ENCODE data around the gene NFIB.

NFIB gene

DNA sequence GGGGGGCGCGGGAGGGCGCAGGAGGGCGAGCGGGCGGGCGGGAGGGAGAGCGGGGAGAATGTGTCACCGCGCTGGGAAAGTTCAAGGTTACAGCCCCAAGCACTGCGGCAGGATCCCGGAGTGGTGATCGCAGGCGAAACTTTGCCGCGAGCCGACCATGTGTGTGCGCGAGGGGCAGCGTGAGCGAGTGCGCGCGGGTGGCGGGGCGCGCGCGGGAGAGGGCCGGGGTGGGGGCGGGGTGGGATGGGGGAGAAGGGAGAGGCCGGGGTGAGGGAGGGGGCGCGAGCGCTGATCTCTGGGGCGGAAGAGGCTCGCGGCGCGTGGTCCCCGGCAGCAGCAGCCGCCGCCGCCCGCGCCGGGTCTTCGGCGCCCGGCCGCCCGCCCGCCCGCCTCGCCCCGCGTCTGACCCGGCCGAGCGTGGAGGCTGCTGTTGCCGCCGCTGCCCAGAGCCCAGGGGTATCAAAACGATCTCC, at the start of gene NFIB:
NFIB (minus strand) TSS at position 191 of the 473 bp plus-strand sequence. CDS start 630 bp downstream, outside the sequence.
- no peak for DNase-seq

- no peak for DNase-seq
These were observed 48.2 kb upstream of the NFIB start for GRCh38 chr9:14362175-14362574.

GRCh38 chr9:14361074-14361473, 47.1 kb upstream of the NFIB start:
- DNase-seq = no peak

DNA sequence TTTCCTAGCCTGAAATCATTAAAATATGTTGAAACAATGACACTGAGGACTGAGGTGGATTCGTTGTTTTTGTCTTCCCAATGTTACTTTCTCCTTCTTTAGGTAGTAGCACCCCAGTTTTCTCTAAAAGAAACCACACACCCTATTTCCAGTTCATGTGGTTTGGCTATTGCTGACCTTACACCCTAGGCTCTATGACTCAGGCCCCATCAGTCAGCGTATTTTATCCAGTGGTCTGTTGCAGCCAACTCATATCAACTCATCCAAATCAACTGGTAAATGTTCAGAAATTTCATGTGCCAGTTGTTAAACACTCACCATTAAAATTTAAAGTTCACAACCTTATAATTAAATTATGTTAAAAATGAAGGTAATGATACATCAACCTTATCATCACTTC, 44.6 kb upstream of the NFIB start:
- no peak for DNase-seq

DNA sequence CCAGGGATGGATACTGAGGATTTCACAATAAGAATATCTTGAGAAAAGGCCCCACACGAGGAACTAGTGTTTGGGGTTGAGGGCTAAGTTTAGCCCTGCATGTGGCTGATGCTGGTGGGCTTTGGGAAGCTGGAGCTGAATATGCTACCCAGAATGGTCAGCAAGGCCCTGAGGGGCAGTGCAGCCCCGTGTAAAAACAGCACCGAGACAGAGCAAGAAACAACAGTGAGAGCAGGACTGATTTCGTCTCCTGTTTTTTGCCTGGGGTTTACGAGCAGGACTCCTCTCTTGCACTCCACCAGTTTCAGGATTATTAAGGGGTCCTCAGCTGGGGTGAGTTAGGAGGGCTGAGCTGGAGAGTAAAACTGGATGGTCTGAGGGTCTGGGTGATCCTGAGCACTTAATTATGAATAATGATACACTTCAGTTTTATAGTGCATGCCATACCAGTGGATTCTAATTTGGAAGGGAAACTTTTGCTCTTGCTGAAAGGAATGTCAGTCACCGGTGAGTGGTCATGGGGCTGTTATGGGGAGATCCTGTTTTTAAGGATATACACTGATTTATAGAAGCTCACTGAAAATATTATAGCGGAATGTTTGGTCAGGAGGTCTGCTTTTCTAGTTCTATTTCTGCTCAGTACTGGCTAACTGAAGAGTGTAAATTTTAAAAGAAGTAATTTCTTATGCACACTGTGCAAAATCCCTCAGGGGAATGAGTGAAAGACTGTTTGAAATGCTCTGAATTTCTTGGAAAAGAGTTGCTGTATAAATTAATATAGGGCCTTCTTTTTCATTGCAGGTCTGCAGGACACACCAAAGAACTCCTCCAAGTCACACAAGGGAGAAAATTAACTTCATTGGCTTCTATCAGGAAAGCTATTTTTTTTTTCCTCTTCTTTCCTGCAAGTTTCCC, 42.7 kb upstream of the NFIB start:
- DNase-seq = no peak

- DNase-seq = no peak
These were observed 40.3 kb upstream of the NFIB start for GRCh38 chr9:14354201-14354600.

DNA sequence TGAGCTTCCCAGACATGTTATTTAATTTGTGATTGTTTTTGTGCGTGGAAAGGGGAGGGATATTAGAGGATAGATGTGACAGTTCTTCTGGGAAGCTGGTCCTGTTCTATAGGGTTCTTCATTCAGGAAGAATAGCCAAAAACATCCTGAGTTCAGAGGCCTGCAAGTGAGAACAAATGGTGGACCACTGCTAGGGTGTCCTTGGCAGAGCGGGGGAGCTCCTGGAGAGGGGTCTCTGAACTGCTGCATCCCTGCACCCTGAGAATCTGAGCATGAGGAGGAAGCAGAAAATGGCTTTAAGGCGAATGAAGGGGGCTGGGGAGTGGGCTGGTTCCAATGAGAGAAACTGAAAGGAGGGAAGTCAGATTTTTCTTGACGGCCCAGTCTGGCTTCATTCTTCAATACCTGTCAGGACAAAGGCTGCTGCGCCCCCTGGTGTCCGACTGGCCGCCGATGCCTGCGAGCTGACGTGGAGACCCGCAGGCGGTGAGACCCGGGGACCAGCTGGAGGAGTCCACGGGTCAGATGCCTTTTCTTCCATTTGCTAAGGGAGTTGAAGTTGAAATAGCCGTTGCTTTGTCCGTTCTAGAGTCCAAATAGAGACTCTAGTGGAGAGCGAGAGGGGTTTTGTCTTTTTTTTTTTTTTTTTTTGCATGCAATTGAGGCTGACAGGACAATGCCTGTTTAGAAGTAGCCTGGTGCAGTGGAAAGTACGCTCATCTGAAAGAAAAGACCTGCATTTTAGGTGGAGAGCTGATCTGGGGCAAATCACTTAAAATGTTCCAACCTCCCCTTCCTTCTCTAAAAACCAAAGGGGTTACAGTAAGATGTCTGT, 39.5 kb upstream of the NFIB start:
- DNase-seq = peak; percentile 78

DNA sequence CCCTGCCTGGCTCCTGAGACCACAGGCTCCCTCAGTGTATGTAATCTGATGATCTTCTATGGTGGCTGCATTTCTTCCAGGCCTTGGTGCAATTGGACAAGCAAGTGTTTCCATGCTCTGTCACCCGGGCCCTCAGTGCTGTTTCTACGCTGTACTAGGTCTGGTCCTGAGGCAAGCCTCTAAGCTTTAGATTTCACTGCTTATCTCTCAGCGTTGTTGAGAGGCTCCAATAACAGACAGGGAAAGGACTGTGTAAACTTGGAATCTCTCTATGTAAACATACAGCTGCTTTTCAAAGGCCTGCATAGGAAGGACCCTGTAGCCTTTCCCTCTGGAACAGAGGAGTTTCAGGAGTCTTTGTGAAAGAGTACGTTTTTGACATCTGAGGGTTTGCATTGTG, 38.6 kb upstream of the NFIB start:
- no peak for DNase-seq

GRCh38 chr9:14351221-14351836, 37.4 kb upstream of the NFIB start:
- no peak for DNase-seq

DNA sequence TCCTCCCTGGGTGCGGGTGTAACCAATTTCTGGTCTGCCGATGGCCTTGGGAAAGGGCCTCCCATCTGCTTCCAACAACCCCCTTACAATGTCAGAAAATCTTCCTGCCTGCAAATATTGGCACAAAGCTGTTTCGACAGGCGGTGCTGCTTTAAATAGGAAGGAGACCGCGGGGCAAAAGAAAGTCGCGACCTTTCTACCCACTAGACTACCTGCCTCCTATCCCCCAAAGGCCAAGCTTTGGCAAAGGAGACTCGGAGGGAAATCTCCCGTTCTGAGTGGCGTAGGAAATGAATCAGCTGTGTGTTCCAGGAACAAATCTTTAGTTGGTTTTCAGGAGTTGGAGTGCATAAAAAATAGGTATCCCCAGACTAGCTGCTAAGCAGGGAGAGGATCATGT, 36.8 kb upstream of the NFIB start:
- DNase-seq = no peak

- no peak for DNase-seq
These were observed 36.4 kb upstream of the NFIB start for GRCh38 chr9:14350349-14350728.

GRCh38 chr9:14349447-14350348, 35.8 kb upstream of the NFIB start:
- DNase-seq = no peak

- no peak for DNase-seq
These were observed 35.2 kb upstream of the NFIB start for GRCh38 chr9:14349146-14349446.

DNA sequence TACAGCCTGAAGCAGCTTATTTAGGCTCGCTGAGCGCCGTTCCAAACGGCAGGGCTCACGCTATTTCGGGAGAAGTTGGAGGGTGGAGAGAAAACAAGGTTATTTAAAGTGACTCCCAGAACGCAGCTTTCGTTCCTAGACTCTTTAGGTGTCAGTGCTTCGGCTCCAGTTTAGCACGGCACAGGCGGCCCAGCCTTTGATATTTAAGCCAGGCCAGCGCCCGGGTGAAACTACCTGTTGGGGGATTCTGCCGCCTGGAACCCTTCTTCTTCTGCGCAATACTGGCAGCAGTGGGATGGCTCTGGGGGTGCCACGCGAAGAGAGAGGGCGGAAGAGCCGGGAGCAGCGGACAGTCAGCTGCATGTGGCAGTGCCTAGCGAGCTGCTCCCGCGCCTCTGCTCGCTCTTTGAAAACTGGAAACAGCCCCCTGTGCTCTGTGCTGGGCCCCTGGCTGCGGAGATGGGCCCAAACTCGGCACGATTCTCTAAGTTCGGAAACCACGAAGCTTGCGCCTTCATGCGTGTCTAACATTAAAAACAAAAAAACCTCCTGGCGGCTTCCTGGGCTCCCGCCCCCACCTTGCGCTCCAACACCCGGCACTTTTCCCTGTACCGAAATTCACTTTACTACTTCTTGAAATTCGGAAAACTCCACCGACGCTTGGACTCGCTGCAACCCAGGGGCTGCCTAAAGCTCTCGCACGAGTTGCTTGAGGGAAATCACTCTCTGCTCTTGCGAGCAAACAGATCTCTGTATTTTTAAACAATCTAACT, 34.6 kb upstream of the NFIB start:
- peak; percentile 15 for DNase-seq

DNA sequence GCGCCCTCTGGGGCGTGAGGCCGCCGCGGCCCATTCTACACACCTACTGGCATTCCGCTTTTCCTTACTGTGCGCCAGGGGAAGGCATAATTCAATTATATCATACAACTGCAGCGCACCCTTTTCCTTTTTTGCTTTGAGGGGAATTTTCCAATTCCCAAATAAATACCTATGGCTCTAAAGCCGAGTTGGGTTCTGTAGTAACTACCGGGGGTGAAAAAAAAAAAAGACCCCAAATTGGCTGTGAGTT, 34.1 kb upstream of the NFIB start:
- no peak for DNase-seq

- DNase-seq = peak; percentile 12
These were observed 33.6 kb upstream of the NFIB start for GRCh38 chr9:14347406-14348122.

- DNase-seq = no peak
These were observed 33.0 kb upstream of the NFIB start for GRCh38 chr9:14346811-14347405.

DNA sequence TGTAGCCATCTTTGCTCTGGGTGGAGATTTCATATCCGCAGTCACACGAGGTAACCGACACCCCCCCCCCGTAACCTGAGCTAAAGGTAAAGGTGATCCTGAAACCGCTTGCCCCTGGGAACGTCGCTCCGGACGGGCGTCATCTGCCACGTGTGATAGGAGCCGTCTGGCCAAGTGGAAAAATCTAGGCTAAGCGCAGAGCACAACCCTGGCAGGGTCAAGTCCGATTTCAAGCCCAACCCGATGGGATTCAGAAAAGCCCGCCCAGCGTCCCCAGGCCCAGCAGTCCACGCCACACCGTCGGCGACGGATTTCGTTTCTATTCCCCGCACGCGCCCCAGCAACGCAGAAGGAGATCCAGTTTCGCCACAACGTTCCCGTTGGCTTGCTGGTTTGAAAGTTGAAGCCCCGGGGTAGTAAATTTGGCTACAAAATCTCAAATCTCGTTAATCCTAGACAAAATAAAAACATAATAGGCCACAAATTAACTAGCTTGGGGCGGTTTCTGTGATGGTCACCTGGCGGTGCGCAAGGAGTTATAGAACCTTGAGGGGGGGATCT, 32.4 kb upstream of the NFIB start:
- DNase-seq = peak; percentile 33

DNA sequence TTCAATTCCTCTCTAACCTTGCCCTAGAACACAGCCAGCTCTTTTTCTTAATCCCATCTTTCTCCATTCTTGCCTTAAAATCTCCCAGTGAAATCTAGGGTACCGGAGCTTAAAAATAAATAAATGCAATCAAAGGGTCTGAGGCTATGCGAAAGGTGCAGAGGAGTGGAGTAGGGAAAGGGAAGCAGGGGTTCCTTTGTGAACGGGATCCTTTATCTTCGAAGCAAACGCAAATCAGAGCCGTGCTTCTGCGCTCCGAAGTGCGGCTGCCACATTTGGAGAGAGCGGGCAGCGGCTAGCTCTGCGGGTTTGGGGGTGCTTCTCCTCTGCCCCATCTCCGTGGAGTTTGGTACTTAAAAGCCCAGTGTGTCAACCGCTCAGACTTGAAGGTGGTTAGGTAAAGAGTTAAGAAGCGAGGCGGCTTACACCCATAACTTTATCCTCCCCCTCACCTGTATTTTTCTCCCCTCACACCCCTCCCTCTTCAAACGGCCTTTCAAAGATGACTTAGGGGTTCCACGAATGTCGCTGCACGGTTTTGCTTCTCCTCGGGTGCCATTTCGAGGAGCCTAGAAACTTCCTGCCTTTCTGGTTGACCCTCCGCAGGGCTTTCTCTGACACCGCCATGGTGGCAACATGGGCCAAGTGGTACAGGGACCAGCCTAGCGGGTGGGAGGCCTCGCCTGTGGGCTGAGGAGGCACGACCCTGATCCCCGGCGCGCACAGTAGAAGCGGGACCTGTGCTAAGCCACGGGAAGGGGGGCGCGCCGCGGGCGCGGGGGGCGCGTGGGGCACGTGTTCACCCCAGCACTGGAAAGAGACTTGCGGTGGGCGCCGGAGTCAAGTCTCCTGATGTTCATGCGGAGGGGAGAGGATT, 31.7 kb upstream of the NFIB start:
- DNase-seq = no peak

All from NCI-H2227 treated with DMSO at 0.1 percent for 48 hours (cell line).